Suprapubic skin (tissue), 3 donors: ENCODE data around the gene SERPINA12.

Experiments used
- POLR2A ChIP-seq, 2 donors: fragments of 450-650 bp; IDR thresholded peaks; one replicate each; pipeline ENCODE4 v1.6.1; 2017; ENCODE audit warnings: antibody characterized with exemption in 2 of 2, mild to moderate bottlenecking in 2 of 2, moderate library complexity in 2 of 2
- TF ChIP-seq, protein P1 (sequence below), 2 donors: fragments of 200-600 bp in 1 of 2; fragments of 450-650 bp in 1 of 2; sonication (generic) in 1 of 2; IDR thresholded peaks; one replicate each; pipeline ENCODE4 v1.5.1; 2016 to 2019; ENCODE audit warnings: antibody characterized with exemption in 2 of 2, mild to moderate bottlenecking in 1 of 2, moderate library complexity in 1 of 2

DNA sequence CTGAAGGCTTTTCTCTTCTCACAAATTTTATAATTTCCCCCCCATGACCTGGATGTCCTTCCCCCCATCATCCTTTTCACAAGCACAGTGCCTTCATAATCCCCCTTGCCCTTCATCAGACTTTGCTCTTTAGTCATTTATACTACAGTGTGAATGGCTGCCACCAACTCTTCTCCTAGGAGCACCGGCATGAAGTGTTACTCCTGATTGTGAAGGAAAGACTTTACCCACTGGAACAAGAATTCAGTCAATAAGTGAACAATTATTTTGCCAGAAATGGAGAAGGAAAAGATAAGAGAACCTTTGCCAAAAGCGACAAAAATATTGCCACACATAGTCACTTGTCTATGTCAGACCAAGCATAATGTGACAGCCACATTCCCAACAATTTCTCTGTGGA, 38.2 kb downstream of the SERPINA12 start:
- TF ChIP-seq, protein P1, sequence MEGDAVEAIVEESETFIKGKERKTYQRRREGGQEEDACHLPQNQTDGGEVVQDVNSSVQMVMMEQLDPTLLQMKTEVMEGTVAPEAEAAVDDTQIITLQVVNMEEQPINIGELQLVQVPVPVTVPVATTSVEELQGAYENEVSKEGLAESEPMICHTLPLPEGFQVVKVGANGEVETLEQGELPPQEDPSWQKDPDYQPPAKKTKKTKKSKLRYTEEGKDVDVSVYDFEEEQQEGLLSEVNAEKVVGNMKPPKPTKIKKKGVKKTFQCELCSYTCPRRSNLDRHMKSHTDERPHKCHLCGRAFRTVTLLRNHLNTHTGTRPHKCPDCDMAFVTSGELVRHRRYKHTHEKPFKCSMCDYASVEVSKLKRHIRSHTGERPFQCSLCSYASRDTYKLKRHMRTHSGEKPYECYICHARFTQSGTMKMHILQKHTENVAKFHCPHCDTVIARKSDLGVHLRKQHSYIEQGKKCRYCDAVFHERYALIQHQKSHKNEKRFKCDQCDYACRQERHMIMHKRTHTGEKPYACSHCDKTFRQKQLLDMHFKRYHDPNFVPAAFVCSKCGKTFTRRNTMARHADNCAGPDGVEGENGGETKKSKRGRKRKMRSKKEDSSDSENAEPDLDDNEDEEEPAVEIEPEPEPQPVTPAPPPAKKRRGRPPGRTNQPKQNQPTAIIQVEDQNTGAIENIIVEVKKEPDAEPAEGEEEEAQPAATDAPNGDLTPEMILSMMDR (IDR thresholded peaks at IDR 0.05): no peak
- no peak for TF ChIP-seq POLR2A (IDR thresholded peaks at IDR 0.05)
